WTC11 (cell line): ENCODE measurements around the gene VSTM2L. TPM values are rescaled to one million over a fixed set of nuclear protein-coding genes. Genes with fewer than 3 reads are reported as not detected.

Source experiments
- ATF6 ChIP-seq: sonication (generic); formaldehyde crosslinking; IDR thresholded peaks from 2 replicates; pipeline ENCODE4 v1.8.1; 2023; ENCODE audit warnings: mild to moderate bottlenecking, missing genetic modification reagents
- CREB1 ChIP-seq: sonication (generic); formaldehyde crosslinking; IDR thresholded peaks from 2 replicates; pipeline ENCODE4 v1.8.0; 2023; ENCODE audit warnings: mild to moderate bottlenecking, missing genetic modification reagents
- ERG ChIP-seq: fragments of 250-450 bp; sonication (Bioruptor Pico); IDR thresholded peaks from 2 replicates; pipeline ENCODE4 v1.8.0; 2021; ENCODE audit warnings: mild to moderate bottlenecking
- FOXJ3 ChIP-seq: sonication (generic); formaldehyde crosslinking; IDR thresholded peaks from 2 replicates; pipeline ENCODE4 v1.9.0; 2021; ENCODE audit warnings: missing genetic modification reagents, mild to moderate bottlenecking, borderline replicate concordance
- FOXP1 ChIP-seq: sonication (generic); formaldehyde crosslinking; IDR thresholded peaks from 2 replicates; pipeline ENCODE4 v1.8.0; 2022; ENCODE audit warnings: missing genetic modification reagents, mild to moderate bottlenecking, moderate library complexity, borderline replicate concordance
- HMGXB4 ChIP-seq: sonication (generic); formaldehyde crosslinking; IDR thresholded peaks from 2 replicates; pipeline ENCODE4 v1.8.1; 2023; ENCODE audit warnings: mild to moderate bottlenecking, moderate library complexity, missing genetic modification reagents
- JAZF1 ChIP-seq: fragments of 250-450 bp; sonication (Bioruptor Pico); IDR thresholded peaks from 2 replicates; pipeline ENCODE4 v1.9.0; 2021; ENCODE audit warnings: moderate library complexity, mild to moderate bottlenecking, inconsistent platforms
- MYBL2 ChIP-seq: sonication (generic); formaldehyde crosslinking; IDR thresholded peaks from 2 replicates; pipeline ENCODE4 v1.8.1; 2023; ENCODE audit warnings: mild to moderate bottlenecking, moderate library complexity, missing genetic modification reagents
- NFE2L1 ChIP-seq: sonication (generic); formaldehyde crosslinking; IDR thresholded peaks from 2 replicates; pipeline ENCODE4 v1.8.1; 2023; ENCODE audit warnings: missing genetic modification reagents
- NR1H2 ChIP-seq: sonication (generic); formaldehyde crosslinking; IDR thresholded peaks from 2 replicates; pipeline ENCODE4 v1.9.0; 2021; ENCODE audit warnings: mild to moderate bottlenecking, moderate library complexity, missing genetic modification reagents
- NR2C2 ChIP-seq: sonication (generic); formaldehyde crosslinking; IDR thresholded peaks from 2 replicates; pipeline ENCODE4 v1.8.0; 2022; ENCODE audit warnings: mild to moderate bottlenecking, missing genetic modification reagents
- NR3C1 ChIP-seq: sonication (generic); formaldehyde crosslinking; conservative IDR thresholded peaks from 2 replicates; pipeline ENCODE4 v1.8.1; 2023; ENCODE audit warnings: low read depth, mild to moderate bottlenecking, missing genetic modification reagents
- OVOL2 ChIP-seq: fragments of 250-450 bp; sonication (Bioruptor Pico); IDR thresholded peaks from 2 replicates; pipeline ENCODE4 v1.9.0; 2021; ENCODE audit warnings: mild to moderate bottlenecking, borderline replicate concordance
- PRDM15 ChIP-seq: sonication (generic); formaldehyde crosslinking; IDR thresholded peaks from 2 replicates; pipeline ENCODE4 v1.8.0; 2022; ENCODE audit warnings: missing genetic modification reagents
- PRRX2 ChIP-seq: fragments of 250-450 bp; sonication (Bioruptor Pico); IDR thresholded peaks from 2 replicates; pipeline ENCODE4 v1.8.0; 2021; ENCODE audit warnings: mild to moderate bottlenecking
- SMAD4 ChIP-seq: sonication (generic); formaldehyde crosslinking; IDR thresholded peaks from 2 replicates; pipeline ENCODE4 v1.8.0; 2022; ENCODE audit warnings: mild to moderate bottlenecking, missing genetic modification reagents
- TCF7 ChIP-seq: sonication (generic); formaldehyde crosslinking; IDR thresholded peaks from 2 replicates; pipeline ENCODE4 v1.8.0; 2022; ENCODE audit warnings: mild to moderate bottlenecking, low read depth, missing genetic modification reagents, moderate library complexity
- USF2 ChIP-seq: sonication (generic); formaldehyde crosslinking; IDR thresholded peaks from 2 replicates; pipeline ENCODE4 v1.8.1; 2023; ENCODE audit warnings: mild to moderate bottlenecking, missing genetic modification reagents, moderate library complexity
- ZBTB21 ChIP-seq: sonication (generic); formaldehyde crosslinking; IDR thresholded peaks from 2 replicates; pipeline ENCODE4 v1.8.1; 2023; ENCODE audit warnings: mild to moderate bottlenecking, missing genetic modification reagents, borderline replicate concordance
- ZNF121 ChIP-seq: sonication (generic); formaldehyde crosslinking; IDR thresholded peaks from 2 replicates; pipeline ENCODE4 v1.8.0; 2023; ENCODE audit warnings: missing genetic modification reagents
- ZNF263 ChIP-seq: sonication (generic); formaldehyde crosslinking; IDR thresholded peaks from 2 replicates; pipeline ENCODE4 v1.8.1; 2022; ENCODE audit warnings: low read depth, mild to moderate bottlenecking, moderate library complexity, missing genetic modification reagents
- ZNF317 ChIP-seq: sonication (generic); formaldehyde crosslinking; IDR thresholded peaks from 2 replicates; pipeline ENCODE4 v1.8.1; 2023; ENCODE audit warnings: low read depth, mild to moderate bottlenecking, moderate library complexity, missing genetic modification reagents, borderline replicate concordance
- ZNF423 ChIP-seq: fragments of 250-450 bp; sonication (Bioruptor Pico); IDR thresholded peaks from 2 replicates; pipeline ENCODE4 v2.1.2; 2022; ENCODE audit warnings: mild to moderate bottlenecking, moderate library complexity
- ZNF532 ChIP-seq: fragments of 250-450 bp; sonication (Bioruptor Pico); IDR thresholded peaks from 2 replicates; pipeline ENCODE4 v1.9.0; 2021; ENCODE audit warnings: mild to moderate bottlenecking, borderline replicate concordance
- total RNA-seq: library from RNA; stranded (reverse); gene quantifications from 3 replicates; pipeline ENCODE4 v1.2.3, GENCODE V29; 2021

The VSTM2L gene
- total RNA-seq, 1 experiment from 2014 or later = 1.9 TPM

GRCh38 chr20:37914672-37915433 lies 11.9 kb downstream of the VSTM2L start (continued):
- TF ChIP-seq PRDM15 (CRISPR knock-in tag) = no peak
- no peak for TF ChIP-seq ATF6 (CRISPR knock-in tag)
- TF ChIP-seq HMGXB4 (CRISPR knock-in tag) = 0 out of 2 replicates have a peak, but pooled peaks have one; percentile 29
- TF ChIP-seq PRRX2 = no peak
- TF ChIP-seq SMAD4 (CRISPR knock-in tag) = no peak
- TF ChIP-seq NR1H2 (CRISPR knock-in tag) = no peak
- TF ChIP-seq JAZF1 = no peak
- TF ChIP-seq ZNF121 = peak; percentile 91
- no peak for TF ChIP-seq NFE2L1 (CRISPR knock-in tag)
- no peak for TF ChIP-seq OVOL2
- no peak for TF ChIP-seq ERG (CRISPR knock-in tag)
- TF ChIP-seq TCF7 (CRISPR knock-in tag) = no peak
- TF ChIP-seq NR3C1 (CRISPR knock-in tag) = no peak
- no peak for TF ChIP-seq ZBTB21 (CRISPR knock-in tag)
- 0 out of 2 replicates have a peak, but pooled peaks have one; percentile 53 for TF ChIP-seq MYBL2 (CRISPR knock-in tag)
- peak; percentile 16 for TF ChIP-seq USF2
- no peak for TF ChIP-seq ZNF423 (CRISPR knock-in tag)
- TF ChIP-seq FOXP1 (CRISPR knock-in tag) = peak; percentile 12; the same call in 1 of the 2 replicates
- no peak for TF ChIP-seq FOXJ3 (CRISPR knock-in tag)
- TF ChIP-seq ZNF532 = no peak
- TF ChIP-seq ZNF263 (CRISPR knock-in tag) = no peak
- TF ChIP-seq ZNF317 = no peak
- no peak for TF ChIP-seq NR2C2 (CRISPR knock-in tag)
- TF ChIP-seq CREB1 (CRISPR knock-in tag) = no peak
